ENCODE results near the gene LRRC70. TPM values are rescaled to one million over a fixed set of nuclear protein-coding genes. Genes with fewer than 3 reads are reported as not detected.
"Not testable (repeated sequence)": the region's sequence is repeated elsewhere in the genome, so short reads cannot be mapped to it uniquely, and the experiment has no call there.

Gene LRRC70
- total RNA-seq, 6 experiments from 2014 or later: 0.13 to 0.50 (median 0.28) TPM

DNA sequence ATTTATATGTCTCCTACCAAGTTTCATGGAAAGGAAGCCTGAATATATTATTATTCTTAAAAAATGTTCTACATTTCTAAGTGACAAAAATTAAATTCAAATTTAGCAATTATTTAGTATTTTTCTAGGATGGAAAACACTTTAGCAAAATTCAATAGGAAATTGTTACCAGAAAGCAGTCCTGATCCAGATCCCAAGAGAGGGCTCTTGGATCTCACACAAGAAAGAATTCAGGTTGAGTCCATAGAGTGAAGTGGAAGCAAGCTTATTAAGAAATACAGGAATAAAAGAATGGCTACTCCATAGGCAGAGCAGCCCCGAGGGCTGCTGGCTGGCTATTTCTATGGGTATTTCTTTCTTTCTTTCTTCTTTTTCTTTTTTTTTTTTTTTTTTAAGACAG is 44.7 kb downstream of the LRRC70 start:
- DNase-seq: no peak
- Mint-ChIP-seq H3K4me1 (ENCODE audit: low read depth) (no peaks in the 10 kb centered on the region), H3K36me3 (ENCODE audit: low read depth) (no peaks in the 10 kb centered on the region), H3K4me3 (no peak overlapping the region), H3K9me3 (no peaks in the 10 kb centered on the region), H3K27ac (no peak overlapping the region), H3K27me3 (ENCODE audit: insufficient read depth) (no peaks in the 10 kb centered on the region)
- TF ChIP-seq, protein P1, sequence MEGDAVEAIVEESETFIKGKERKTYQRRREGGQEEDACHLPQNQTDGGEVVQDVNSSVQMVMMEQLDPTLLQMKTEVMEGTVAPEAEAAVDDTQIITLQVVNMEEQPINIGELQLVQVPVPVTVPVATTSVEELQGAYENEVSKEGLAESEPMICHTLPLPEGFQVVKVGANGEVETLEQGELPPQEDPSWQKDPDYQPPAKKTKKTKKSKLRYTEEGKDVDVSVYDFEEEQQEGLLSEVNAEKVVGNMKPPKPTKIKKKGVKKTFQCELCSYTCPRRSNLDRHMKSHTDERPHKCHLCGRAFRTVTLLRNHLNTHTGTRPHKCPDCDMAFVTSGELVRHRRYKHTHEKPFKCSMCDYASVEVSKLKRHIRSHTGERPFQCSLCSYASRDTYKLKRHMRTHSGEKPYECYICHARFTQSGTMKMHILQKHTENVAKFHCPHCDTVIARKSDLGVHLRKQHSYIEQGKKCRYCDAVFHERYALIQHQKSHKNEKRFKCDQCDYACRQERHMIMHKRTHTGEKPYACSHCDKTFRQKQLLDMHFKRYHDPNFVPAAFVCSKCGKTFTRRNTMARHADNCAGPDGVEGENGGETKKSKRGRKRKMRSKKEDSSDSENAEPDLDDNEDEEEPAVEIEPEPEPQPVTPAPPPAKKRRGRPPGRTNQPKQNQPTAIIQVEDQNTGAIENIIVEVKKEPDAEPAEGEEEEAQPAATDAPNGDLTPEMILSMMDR (IDR thresholded peaks at IDR 0.05): no peak

DNA sequence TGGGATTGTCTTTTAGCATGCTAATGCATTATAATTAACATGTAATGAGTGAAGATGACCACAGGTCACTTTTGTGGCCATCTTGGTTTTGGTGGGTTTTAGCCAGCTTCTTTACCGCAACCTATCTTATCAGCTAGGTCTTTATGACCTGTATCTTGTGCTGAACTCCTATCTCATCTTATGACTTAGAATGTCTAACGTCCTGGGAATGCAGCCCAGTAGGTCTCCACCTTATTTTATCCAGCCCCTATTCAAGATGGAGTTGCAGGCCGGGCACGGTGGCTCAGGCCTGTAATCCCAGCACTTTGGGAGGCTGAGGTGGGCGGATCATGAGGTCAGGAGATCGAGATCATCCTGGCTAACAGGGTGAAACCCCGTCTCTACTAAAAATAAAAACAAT is 45.8 kb downstream of the LRRC70 start:
- H3K36me3 Mint-ChIP-seq (ENCODE audit: low read depth); H3K4me1 Mint-ChIP-seq (ENCODE audit: low read depth); DNase-seq; H3K4me3 Mint-ChIP-seq; H3K9me3 Mint-ChIP-seq; H3K27ac Mint-ChIP-seq; H3K27me3 Mint-ChIP-seq (ENCODE audit: insufficient read depth): not testable (repeated sequence)

DNA sequence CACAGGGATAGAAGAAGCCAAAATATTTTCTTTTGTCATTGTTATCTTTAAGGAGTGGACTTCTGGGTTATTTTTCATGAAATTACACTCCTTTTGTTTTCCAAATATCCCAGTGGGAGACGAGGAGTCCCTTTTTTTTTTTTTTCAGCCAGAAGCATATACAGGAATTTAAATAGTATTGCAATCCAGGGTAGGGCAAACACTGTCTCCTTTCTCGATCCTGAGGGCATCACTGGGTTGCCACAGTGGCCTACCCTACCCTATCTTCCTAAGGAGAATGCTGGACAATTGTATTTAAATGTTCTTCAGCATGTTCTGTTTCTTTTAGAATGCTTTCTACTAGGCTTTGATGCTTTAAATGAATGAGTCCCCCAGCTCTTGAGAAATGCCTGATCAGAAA is 47.9 kb downstream of the LRRC70 start:
- Mint-ChIP-seq H3K27me3 (ENCODE audit: insufficient read depth) (no peaks in the 10 kb centered on the region), H3K4me3 (no peak overlapping the region), H3K4me1 (ENCODE audit: low read depth) (no peaks in the 10 kb centered on the region), H3K27ac (no peak overlapping the region), H3K36me3 (ENCODE audit: low read depth) (no peaks in the 10 kb centered on the region), H3K9me3 (no peaks in the 10 kb centered on the region)
- no peak for DNase-seq
- TF ChIP-seq, protein P1 (IDR thresholded peaks at IDR 0.05): no peak

DNA sequence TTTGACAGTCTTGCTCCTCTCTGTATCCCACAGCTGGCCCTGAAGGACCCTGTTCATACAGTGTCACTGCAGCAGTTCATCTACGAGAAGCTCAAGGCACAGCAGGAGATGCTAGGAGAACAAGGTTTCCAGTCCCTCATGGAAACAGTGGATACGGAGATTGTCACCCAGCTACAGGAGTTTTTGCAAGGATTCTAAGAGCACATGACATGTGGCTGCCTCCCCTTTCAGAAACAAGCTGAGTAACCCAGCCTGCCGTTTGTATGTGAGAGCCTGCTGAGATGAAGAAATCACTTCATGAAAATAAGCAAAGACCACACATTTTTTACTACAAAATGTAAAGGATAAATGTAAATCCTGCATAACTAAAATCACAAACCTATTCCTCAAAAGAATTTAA is 48.5 kb downstream of the LRRC70 start:
- H3K4me3 Mint-ChIP-seq: no peak overlapping the region
- no peaks in the 10 kb centered on the region for H3K4me1 Mint-ChIP-seq (ENCODE audit: low read depth)

DNA sequence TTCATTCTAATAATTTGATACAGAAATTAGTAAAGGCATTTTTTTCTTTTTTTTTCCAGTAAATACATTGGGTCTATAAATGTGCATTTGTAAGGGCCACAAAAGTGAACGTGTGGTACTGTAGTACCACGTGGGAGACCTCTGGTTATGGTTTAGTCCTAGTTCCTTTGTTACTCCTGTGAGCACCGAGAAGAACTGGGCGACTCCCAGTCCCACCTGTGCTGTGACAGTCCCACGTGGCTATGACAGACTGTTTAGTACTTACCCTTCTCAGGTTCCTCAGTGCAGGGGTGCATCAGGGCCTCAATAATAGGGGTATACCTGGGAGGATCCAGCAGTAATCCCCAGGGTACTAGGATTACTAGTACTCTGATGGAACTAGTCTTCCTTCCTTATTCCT is 49.3 kb downstream of the LRRC70 start:
- H3K36me3 Mint-ChIP-seq (ENCODE audit: low read depth): no peaks in the 10 kb centered on the region
- DNase-seq: no peak

More for the DNA sequence above, 48.5 kb downstream of the LRRC70 start:
- H3K9me3 Mint-ChIP-seq: no peaks in the 10 kb centered on the region
- no peaks in the 10 kb centered on the region for H3K36me3 Mint-ChIP-seq (ENCODE audit: low read depth)
- no peak overlapping the region for H3K27ac Mint-ChIP-seq
- TF ChIP-seq, protein P1 (IDR thresholded peaks at IDR 0.05): no peak
- no peak for DNase-seq
- H3K27me3 Mint-ChIP-seq (ENCODE audit: insufficient read depth): no peaks in the 10 kb centered on the region

More for the DNA sequence above, 49.3 kb downstream of the LRRC70 start:
- no peak overlapping the region for H3K4me3 Mint-ChIP-seq
- TF ChIP-seq, protein P1 (IDR thresholded peaks at IDR 0.05): no peak
- no peaks in the 10 kb centered on the region for H3K27me3 Mint-ChIP-seq (ENCODE audit: insufficient read depth)
- no peaks in the 10 kb centered on the region for H3K4me1 Mint-ChIP-seq (ENCODE audit: low read depth)
- no peak overlapping the region for H3K27ac Mint-ChIP-seq
- no peaks in the 10 kb centered on the region for H3K9me3 Mint-ChIP-seq

Other genes with a start within 250 kb of the LRRC70 start
- 10 to 100 TPM; 31.0 to 45.9 (median 33.1) TPM for gene DIMT1, start 174.9 kb upstream of the LRRC70 start, total RNA-seq (2021; fragmentation: NEBNext Ultra II Directional; extraction: Animal tissue kit (Norgen Biotek cat#: 25700))
- 10 to 100 TPM; 33.4 to 43.3 (median 38.4) TPM for gene IPO11, start 166.1 kb upstream of the LRRC70 start, total RNA-seq (2021; fragmentation: NEBNext Ultra II Directional; extraction: Animal tissue kit (Norgen Biotek cat#: 25700))